ENCODE results near the gene DUSP23. TPM values are rescaled to one million over a fixed set of nuclear protein-coding genes. Genes with fewer than 3 reads are reported as not detected.

The DUSP23 gene
- total RNA-seq, 1 experiment from 2014 or later = 35.8 TPM

Other genes with a start within 250 kb of the DUSP23 start
- gene OR10J5, start 245.0 kb upstream of the DUSP23 start, total RNA-seq (2021; ENCODE audit: unreplicated experiment) = not detected
- 0.42 TPM for gene APCS, start 193.1 kb upstream of the DUSP23 start, total RNA-seq (2021; ENCODE audit: unreplicated experiment)
- gene CRP, start 66.4 kb upstream of the DUSP23 start, total RNA-seq (2021; ENCODE audit: unreplicated experiment) = 1.3 TPM
- gene FCRL6, start 21.4 kb downstream of the DUSP23 start, total RNA-seq (2021; ENCODE audit: unreplicated experiment) = not detected
- gene SLAMF8, start 45.9 kb downstream of the DUSP23 start, total RNA-seq (2021; ENCODE audit: unreplicated experiment) = not detected
- gene VSIG8, start 81.7 kb downstream of the DUSP23 start, total RNA-seq (2021; ENCODE audit: unreplicated experiment) = not detected
- gene CFAP45, start 119.2 kb downstream of the DUSP23 start, total RNA-seq (2021; ENCODE audit: unreplicated experiment) = 0.59 TPM
- 127 TPM for gene TAGLN2, start 144.5 kb downstream of the DUSP23 start, total RNA-seq (2021; ENCODE audit: unreplicated experiment)
- gene IGSF9, start 164.7 kb downstream of the DUSP23 start, total RNA-seq (2021; ENCODE audit: unreplicated experiment) = 10.3 TPM
- not detected for gene SLAMF9, start 173.3 kb downstream of the DUSP23 start, total RNA-seq (2021; ENCODE audit: unreplicated experiment)